ENCODE data around the gene GPD1L. TPM values are rescaled to one million over a fixed set of nuclear protein-coding genes. Genes with fewer than 3 reads are reported as not detected.
A peak's percentile ranks its signal among the peaks of the same experiment; 100 is the strongest.

GPD1L gene
- polyA plus RNA-seq, 1 donor from 2014 or later: 18.2 TPM

- H3K9me2 ChIP-seq (ENCODE audit: insufficient read depth, low read length): no peaks in the 10 kb centered on the region
- H3K9ac ChIP-seq (ENCODE audit: low read length): no peak overlapping the region
- H3K4me3 ChIP-seq (ENCODE audit: low read length): no peak overlapping the region
- H3K79me2 ChIP-seq (replicated peaks; ENCODE audit: insufficient read depth, low read length): no peaks in the 10 kb centered on the region
- TF ChIP-seq EP300 (conservative IDR thresholded peaks at IDR 0.05; ENCODE audit: poor library complexity, severe bottlenecking) (no peak), TAF1 (IDR thresholded peaks at IDR 0.05; ENCODE audit: low read depth) (no peak), MXI1 (conservative IDR thresholded peaks at IDR 0.05; ENCODE audit: poor library complexity, severe bottlenecking) (no peak), EZH2 (IDR thresholded peaks at IDR 0.05; ENCODE audit: borderline replicate concordance, insufficient read depth, low read length, poor library complexity, severe bottlenecking) (no peak), SMC3 (conservative IDR thresholded peaks at IDR 0.05; ENCODE audit: poor library complexity) (no peak), RAD21 (conservative IDR thresholded peaks at IDR 0.05) (no peak)
- TF ChIP-seq, protein P1, sequence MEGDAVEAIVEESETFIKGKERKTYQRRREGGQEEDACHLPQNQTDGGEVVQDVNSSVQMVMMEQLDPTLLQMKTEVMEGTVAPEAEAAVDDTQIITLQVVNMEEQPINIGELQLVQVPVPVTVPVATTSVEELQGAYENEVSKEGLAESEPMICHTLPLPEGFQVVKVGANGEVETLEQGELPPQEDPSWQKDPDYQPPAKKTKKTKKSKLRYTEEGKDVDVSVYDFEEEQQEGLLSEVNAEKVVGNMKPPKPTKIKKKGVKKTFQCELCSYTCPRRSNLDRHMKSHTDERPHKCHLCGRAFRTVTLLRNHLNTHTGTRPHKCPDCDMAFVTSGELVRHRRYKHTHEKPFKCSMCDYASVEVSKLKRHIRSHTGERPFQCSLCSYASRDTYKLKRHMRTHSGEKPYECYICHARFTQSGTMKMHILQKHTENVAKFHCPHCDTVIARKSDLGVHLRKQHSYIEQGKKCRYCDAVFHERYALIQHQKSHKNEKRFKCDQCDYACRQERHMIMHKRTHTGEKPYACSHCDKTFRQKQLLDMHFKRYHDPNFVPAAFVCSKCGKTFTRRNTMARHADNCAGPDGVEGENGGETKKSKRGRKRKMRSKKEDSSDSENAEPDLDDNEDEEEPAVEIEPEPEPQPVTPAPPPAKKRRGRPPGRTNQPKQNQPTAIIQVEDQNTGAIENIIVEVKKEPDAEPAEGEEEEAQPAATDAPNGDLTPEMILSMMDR (IDR thresholded peaks at IDR 0.05; ENCODE audit: poor library complexity, severe bottlenecking): no peak
- TF ChIP-seq, protein P2, sequence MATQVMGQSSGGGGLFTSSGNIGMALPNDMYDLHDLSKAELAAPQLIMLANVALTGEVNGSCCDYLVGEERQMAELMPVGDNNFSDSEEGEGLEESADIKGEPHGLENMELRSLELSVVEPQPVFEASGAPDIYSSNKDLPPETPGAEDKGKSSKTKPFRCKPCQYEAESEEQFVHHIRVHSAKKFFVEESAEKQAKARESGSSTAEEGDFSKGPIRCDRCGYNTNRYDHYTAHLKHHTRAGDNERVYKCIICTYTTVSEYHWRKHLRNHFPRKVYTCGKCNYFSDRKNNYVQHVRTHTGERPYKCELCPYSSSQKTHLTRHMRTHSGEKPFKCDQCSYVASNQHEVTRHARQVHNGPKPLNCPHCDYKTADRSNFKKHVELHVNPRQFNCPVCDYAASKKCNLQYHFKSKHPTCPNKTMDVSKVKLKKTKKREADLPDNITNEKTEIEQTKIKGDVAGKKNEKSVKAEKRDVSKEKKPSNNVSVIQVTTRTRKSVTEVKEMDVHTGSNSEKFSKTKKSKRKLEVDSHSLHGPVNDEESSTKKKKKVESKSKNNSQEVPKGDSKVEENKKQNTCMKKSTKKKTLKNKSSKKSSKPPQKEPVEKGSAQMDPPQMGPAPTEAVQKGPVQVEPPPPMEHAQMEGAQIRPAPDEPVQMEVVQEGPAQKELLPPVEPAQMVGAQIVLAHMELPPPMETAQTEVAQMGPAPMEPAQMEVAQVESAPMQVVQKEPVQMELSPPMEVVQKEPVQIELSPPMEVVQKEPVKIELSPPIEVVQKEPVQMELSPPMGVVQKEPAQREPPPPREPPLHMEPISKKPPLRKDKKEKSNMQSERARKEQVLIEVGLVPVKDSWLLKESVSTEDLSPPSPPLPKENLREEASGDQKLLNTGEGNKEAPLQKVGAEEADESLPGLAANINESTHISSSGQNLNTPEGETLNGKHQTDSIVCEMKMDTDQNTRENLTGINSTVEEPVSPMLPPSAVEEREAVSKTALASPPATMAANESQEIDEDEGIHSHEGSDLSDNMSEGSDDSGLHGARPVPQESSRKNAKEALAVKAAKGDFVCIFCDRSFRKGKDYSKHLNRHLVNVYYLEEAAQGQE (IDR thresholded peaks at IDR 0.05; ENCODE audit: borderline replicate concordance): no peak
- no peak overlapping the region for H2AFZ ChIP-seq (ENCODE audit: low read depth, low read length)
- peaks cover 8% of the 10 kb centered on the region for H3K27me3 ChIP-seq (ENCODE audit: insufficient read depth, low read depth, low read length)
- H3K4me2 ChIP-seq (ENCODE audit: low read length): no peak overlapping the region
- H4K20me1 ChIP-seq (ENCODE audit: insufficient read depth): no peaks in the 10 kb centered on the region
- no peaks in the 10 kb centered on the region for H3F3A ChIP-seq (ENCODE audit: insufficient read depth, low read length, poor library complexity, severe bottlenecking)
- no peak overlapping the region for H3K27ac ChIP-seq (ENCODE audit: low read length)
- no peaks in the 10 kb centered on the region for H3K36me3 ChIP-seq (ENCODE audit: insufficient read depth, low read length)
- H3K9me3 ChIP-seq (ENCODE audit: low read length): no peaks in the 10 kb centered on the region
Measured at GRCh38 chr3:32104492-32104891, 1.9 kb upstream of the GPD1L start.

DNA sequence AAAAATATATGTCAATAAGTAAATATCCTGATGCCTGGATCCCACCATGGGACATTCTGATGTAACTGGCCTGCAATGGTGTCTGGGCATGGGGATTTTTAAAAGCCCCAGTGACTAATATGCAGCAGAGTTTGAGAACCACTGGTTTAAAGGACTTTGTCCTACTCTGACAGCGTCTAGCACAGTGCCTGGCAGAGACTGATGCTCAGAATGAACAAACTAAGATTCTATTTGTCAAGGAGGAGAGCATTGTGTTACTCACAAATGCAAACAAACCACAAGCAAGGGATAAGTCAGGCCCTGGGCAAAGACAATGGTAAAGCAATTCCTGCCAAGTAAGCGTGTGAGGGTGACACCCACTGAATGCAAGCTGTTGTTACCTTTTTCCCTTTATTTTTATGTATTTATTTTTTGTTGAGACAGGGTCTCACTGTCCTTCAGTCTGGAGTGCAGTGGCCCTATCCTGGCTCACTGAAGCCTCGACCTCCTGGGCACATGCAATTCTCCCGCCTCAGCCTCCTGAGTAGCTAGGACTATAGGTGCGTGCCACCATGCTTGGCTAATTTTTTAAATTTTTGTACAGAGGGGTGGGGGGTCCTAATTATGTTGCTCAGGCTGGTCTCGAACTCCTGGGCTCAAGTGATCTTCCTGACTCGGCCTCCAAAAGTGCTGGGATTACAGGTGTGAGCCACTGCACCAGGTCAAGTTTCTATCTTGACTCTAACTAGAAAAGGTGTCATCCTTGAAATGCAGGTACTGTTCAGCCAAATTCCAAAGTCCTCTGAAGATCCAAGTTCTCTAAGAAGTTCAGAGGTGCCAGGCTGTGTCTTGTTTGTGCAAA, 909 bp upstream of the GPD1L start:
- no peak for TF ChIP-seq EZH2 (IDR thresholded peaks at IDR 0.05; ENCODE audit: borderline replicate concordance, insufficient read depth, low read length, poor library complexity, severe bottlenecking)
- Histone ChIP-seq H3K4me3 (ENCODE audit: low read length) (peak overlapping the region; percentile 84), H3K27me3 (ENCODE audit: insufficient read depth, low read depth, low read length) (peaks cover 8% of the 10 kb centered on the region), H3K9me2 (ENCODE audit: insufficient read depth, low read length) (no peaks in the 10 kb centered on the region), H3K27ac (ENCODE audit: low read length) (no peak overlapping the region), H3F3A (ENCODE audit: insufficient read depth, low read length, poor library complexity, severe bottlenecking) (no peaks in the 10 kb centered on the region), H3K9me3 (ENCODE audit: low read length) (no peaks in the 10 kb centered on the region), H3K79me2 (replicated peaks; ENCODE audit: insufficient read depth, low read length) (no peaks in the 10 kb centered on the region), H3K9ac (ENCODE audit: low read length) (peak overlapping the region; percentile 58), H2AFZ (ENCODE audit: low read depth, low read length) (no peak overlapping the region), H3K36me3 (ENCODE audit: insufficient read depth, low read length) (no peaks in the 10 kb centered on the region), H4K20me1 (ENCODE audit: insufficient read depth) (no peaks in the 10 kb centered on the region), H3K4me2 (ENCODE audit: low read length) (no peak overlapping the region)
